GM23248 (cell line): ENCODE data around the gene CTRB2. TPM values are rescaled to one million over a fixed set of nuclear protein-coding genes. Genes with fewer than 3 reads are reported as not detected.

Experiments used
- DNase-seq: peaks from one replicate; pipeline ENCODE4 v3.0.0-alpha.2; 2015
- H2AFZ ChIP-seq: fragments of 200-600 bp; sonication (generic); 2 replicates; pipeline ENCODE4 v1.6.1; 2016; ENCODE audit warnings: antibody characterized with exemption
- H3F3A ChIP-seq: fragments of 200-600 bp; sonication (generic); 2 replicates; pipeline ENCODE4 v1.6.1; 2016; ENCODE audit warnings: mild to moderate bottlenecking, antibody characterized with exemption, mixed run types; ENCODE audit not compliant: insufficient read depth
- H3K27ac ChIP-seq: fragments of 200-600 bp; sonication (generic); 2 replicates; pipeline ENCODE4 v1.5.1; 2016; ENCODE audit warnings: mild to moderate bottlenecking
- H3K27me3 ChIP-seq: fragments of 200-600 bp; sonication (generic); replicated peaks from 2 replicates; pipeline ENCODE4 v1.6.1; 2016; ENCODE audit warnings: mild to moderate bottlenecking; ENCODE audit not compliant: insufficient read depth
- H3K36me3 ChIP-seq: fragments of 200-600 bp; sonication (generic); 2 replicates; pipeline ENCODE4 v1.6.1; 2016; ENCODE audit warnings: low read depth, mild to moderate bottlenecking
- H3K4me1 ChIP-seq: fragments of 200-600 bp; sonication (generic); 2 replicates; pipeline ENCODE4 v1.6.1; 2016; ENCODE audit warnings: mild to moderate bottlenecking; ENCODE audit not compliant: insufficient read depth
- H3K4me2 ChIP-seq: fragments of 200-600 bp; sonication (generic); one replicate; pipeline ENCODE4 v1.6.1; 2016; ENCODE audit warnings: mild to moderate bottlenecking; ENCODE audit not compliant: unreplicated experiment
- H3K4me3 ChIP-seq: fragments of 200-600 bp; sonication (generic); 2 replicates; pipeline ENCODE4 v1.5.1; 2016; ENCODE audit warnings: mild to moderate bottlenecking
- H3K79me2 ChIP-seq: fragments of 200-600 bp; sonication (generic); 2 replicates; pipeline ENCODE4 v1.6.1; 2016; ENCODE audit warnings: mild to moderate bottlenecking; ENCODE audit not compliant: insufficient read depth
- H3K9ac ChIP-seq: fragments of 200-600 bp; sonication (generic); 2 replicates; pipeline ENCODE4 v1.6.1; 2016; ENCODE audit warnings: mild to moderate bottlenecking
- H3K9me2 ChIP-seq: fragments of 200-600 bp; sonication (generic); 2 replicates; pipeline ENCODE4 v1.6.1; 2016; ENCODE audit warnings: mixed run types, mild to moderate bottlenecking, moderate library complexity; ENCODE audit not compliant: insufficient read depth
- H3K9me3 ChIP-seq: fragments of 200-600 bp; sonication (generic); one replicate; pipeline ENCODE4 v1.6.1; 2017; ENCODE audit warnings: low read depth
- H4K20me1 ChIP-seq: fragments of 200-600 bp; sonication (generic); 2 replicates; pipeline ENCODE4 v1.6.0; 2016; ENCODE audit not compliant: insufficient read depth
- EZH2 ChIP-seq: fragments of 200-600 bp; sonication (generic); IDR thresholded peaks from 2 replicates; pipeline ENCODE4 v1.6.1; 2018; ENCODE audit warnings: antibody characterized with exemption, mild to moderate bottlenecking; ENCODE audit not compliant: insufficient read depth, poor library complexity, severe bottlenecking
- EZH2phosphoT487 ChIP-seq: fragments of 200-600 bp; sonication (generic); IDR thresholded peaks from 2 replicates; pipeline ENCODE4 v1.6.1; 2018; ENCODE audit warnings: antibody characterized with exemption, moderate library complexity, mild to moderate bottlenecking, low read depth; ENCODE audit not compliant: insufficient read depth
- WGBS, 2 experiments: methylation state at CpG; one replicate each; pipeline ENCODE4 v1.1.6; 2015 to 2017; ENCODE audit warnings: low lambda C conversion rate in 2 of 2, low coverage in 1 of 2; ENCODE audit errors: missing lambda C conversion rate in 2 of 2; 5-methylcytosine and 5-hydroxymethylcytosine counted together
- in situ Hi-C: fragments of 300-500 bp; cut with MboI; formaldehyde crosslinking; loops from 2 replicates; pipeline ENCODE4 v1.15.0; 2020
- polyA plus RNA-seq: library from polyadenylated mRNA; unstranded; fragments of >200 nt; fragmentation: Nextera tagmentation; extraction: Ambion mirVana; gene quantifications from 2 replicates; pipeline ENCODE4 v1.2.1, GENCODE V29; 2016
- total RNA-seq: library from RNA; depleted of rRNA; stranded (reverse); fragments of >200 nt; shearing (Covaris generic); gene quantifications from 2 replicates; pipeline ENCODE4 v1.2.3, GENCODE V29; 2014

CTRB2 gene
- total and polyA plus RNA-seq, 2 experiments from 2014 or later = not detected

DNA sequence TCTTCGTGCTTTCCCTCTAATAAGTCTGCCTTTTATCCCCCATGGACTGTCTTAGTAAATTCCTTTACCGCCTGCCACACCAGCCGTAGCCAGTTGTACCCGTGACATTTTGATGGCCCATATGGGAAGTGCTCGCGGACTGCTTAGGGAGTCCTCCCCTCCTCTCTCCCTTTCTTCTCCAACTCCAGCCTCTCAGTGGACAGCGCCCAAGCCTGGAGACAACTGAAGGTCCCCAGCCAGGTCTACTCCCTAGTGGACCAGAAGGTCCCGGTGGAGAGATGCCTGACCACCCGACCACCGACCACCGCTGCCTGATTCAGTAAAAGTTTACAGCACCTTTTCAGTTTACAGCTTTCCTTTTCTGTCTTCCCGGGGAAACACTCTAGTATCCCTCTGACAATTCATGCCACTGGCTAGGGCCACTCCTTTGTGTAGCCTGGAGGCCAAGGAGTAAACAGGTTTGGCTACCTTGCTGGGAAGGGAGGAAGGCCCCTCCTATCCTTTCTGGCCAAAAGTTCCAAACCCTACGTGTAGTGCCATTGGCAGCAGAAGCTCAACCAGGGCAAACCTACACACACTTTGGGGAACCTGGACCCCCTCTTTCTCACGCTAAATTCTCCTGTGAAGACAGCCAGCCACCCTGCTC lies 18.0 kb downstream of the CTRB2 start:
- H3K9me3 ChIP-seq = no peaks in the 10 kb centered on the region
- no peak overlapping the region for H3K27ac ChIP-seq
- in situ Hi-C loops = no loop called here
- H3K9ac ChIP-seq = no peak overlapping the region
- H3K4me1 ChIP-seq = no peaks in the 10 kb centered on the region
- no peaks in the 10 kb centered on the region for H3K9me2 ChIP-seq
- H2AFZ ChIP-seq = no peak overlapping the region
- H4K20me1 ChIP-seq = no peaks in the 10 kb centered on the region
- TF ChIP-seq EZH2 (no peak), EZH2phosphoT487 (no peak)
- H3K4me2 ChIP-seq = no peak overlapping the region
- H3F3A ChIP-seq = no peaks in the 10 kb centered on the region
- WGBS, 2 experiments = 69 to 72% methylated on average over 14 of the region's 14 CpGs
- no peaks in the 10 kb centered on the region for H3K79me2 ChIP-seq
- H3K27me3 ChIP-seq = no peaks in the 10 kb centered on the region
- DNase-seq = no peak
- H3K36me3 ChIP-seq = no peaks in the 10 kb centered on the region
- H3K4me3 ChIP-seq = no peak overlapping the region

DNA sequence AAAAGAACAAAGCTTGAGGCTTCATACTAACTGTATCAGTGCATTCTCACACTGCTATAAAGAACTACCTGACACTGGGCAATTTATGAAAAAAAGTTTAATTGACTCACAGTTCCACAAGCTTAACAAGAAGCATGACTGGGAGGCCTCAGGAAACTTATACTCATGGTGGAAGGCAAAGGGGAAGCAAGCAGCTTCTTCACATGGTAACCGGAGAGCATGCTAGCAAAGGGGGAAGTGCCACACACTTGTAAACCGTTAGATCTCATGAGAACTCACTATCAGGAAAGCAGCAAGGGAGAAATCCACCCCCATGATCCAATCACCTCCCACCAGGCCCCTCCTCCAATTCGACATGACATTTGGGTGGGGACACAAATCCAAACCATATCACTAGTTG lies 25.3 kb downstream of the CTRB2 start:
- 8 to 10% methylated on average over 3 of the region's 3 CpGs for WGBS, 2 experiments
- H3K27ac ChIP-seq = no peak overlapping the region
- H3K4me3 ChIP-seq = no peak overlapping the region
- H3K4me2 ChIP-seq = no peak overlapping the region
- H2AFZ ChIP-seq = no peak overlapping the region
- H3K36me3 ChIP-seq = no peaks in the 10 kb centered on the region
- H3K27me3 ChIP-seq = no peaks in the 10 kb centered on the region
- in situ Hi-C loops = no loop called here
- DNase-seq = no peak
- TF ChIP-seq EZH2 (no peak), EZH2phosphoT487 (no peak)
- no peaks in the 10 kb centered on the region for H3K9me3 ChIP-seq
- no peaks in the 10 kb centered on the region for H4K20me1 ChIP-seq
- no peak overlapping the region for H3K9ac ChIP-seq
- no peaks in the 10 kb centered on the region for H3K79me2 ChIP-seq
- no peaks in the 10 kb centered on the region for H3K9me2 ChIP-seq
- no peaks in the 10 kb centered on the region for H3K4me1 ChIP-seq
- H3F3A ChIP-seq = no peaks in the 10 kb centered on the region

DNA sequence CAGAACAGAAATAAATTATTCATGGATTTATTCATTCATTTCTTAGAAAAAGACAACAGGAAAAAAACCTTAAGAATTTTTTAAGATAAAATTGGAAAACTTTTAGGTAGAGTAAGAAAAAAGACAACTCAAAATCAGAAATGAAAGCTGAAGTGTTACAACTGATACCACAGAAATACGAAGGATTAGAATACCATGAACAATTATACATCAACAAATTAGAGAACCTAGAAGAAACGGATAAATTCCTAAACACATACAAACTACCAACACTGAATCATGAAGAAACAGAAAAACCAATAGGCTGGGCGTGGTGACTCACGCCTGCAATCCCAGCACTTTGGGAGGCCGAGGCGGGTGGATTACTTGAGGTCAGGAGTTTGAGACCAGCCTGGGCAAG lies 27.8 kb downstream of the CTRB2 start:
- in situ Hi-C loops = no loop called here

DNA sequence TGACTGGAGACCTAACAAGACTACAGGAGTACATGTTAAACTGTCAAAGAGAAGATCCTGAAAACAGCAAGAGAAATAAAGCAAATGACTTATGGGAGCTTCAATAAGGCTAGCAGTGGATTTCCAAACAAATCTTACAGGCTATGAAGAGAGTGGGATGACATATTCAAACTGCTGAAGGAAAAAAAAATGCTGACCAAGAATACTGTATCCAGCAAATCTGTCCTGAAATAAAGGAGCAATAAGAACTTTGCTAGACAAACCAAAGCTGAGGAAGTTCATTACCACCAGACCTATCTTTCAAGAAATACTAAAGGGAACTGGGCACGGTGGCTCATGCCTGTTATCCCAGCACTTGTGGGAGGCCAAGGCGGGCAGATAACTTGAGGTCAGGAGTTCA lies 30.0 kb downstream of the CTRB2 start:
- H3K9me2 ChIP-seq = no peaks in the 10 kb centered on the region
- in situ Hi-C loops = no loop called here
- H3K27me3 ChIP-seq = no peaks in the 10 kb centered on the region

More for the DNA sequence above, 27.8 kb downstream of the CTRB2 start:
- Histone ChIP-seq H3K27ac (no peak overlapping the region), H4K20me1 (no peaks in the 10 kb centered on the region), H3K4me1 (no peaks in the 10 kb centered on the region), H2AFZ (no peak overlapping the region), H3K27me3 (no peaks in the 10 kb centered on the region), H3K79me2 (no peaks in the 10 kb centered on the region), H3K9ac (no peak overlapping the region), H3F3A (no peaks in the 10 kb centered on the region), H3K9me3 (no peaks in the 10 kb centered on the region), H3K36me3 (no peaks in the 10 kb centered on the region), H3K4me3 (no peak overlapping the region), H3K9me2 (no peaks in the 10 kb centered on the region), H3K4me2 (no peak overlapping the region)
- WGBS, 2 experiments = 82 to 85% methylated on average over 6 of the region's 6 CpGs
- no peak for DNase-seq
- TF ChIP-seq EZH2 = no peak
- TF ChIP-seq EZH2phosphoT487 = no peak

More for the DNA sequence above, 30.0 kb downstream of the CTRB2 start:
- H3K4me3 ChIP-seq = no peak overlapping the region
- H3K4me2 ChIP-seq = no peak overlapping the region
- H3F3A ChIP-seq = no peaks in the 10 kb centered on the region
- H3K27ac ChIP-seq = no peak overlapping the region
- WGBS, 2 experiments = 82 to 95% methylated on average over 2 of the region's 2 CpGs
- H3K36me3 ChIP-seq = peaks cover under 1% of the 10 kb centered on the region; the same call in 1 of the 2 replicates
- H4K20me1 ChIP-seq = no peaks in the 10 kb centered on the region
- DNase-seq = no peak
- no peaks in the 10 kb centered on the region for H3K4me1 ChIP-seq
- no peaks in the 10 kb centered on the region for H3K9me3 ChIP-seq
- TF ChIP-seq EZH2phosphoT487 = no peak
- TF ChIP-seq EZH2 = no peak
- no peak overlapping the region for H2AFZ ChIP-seq
- no peak overlapping the region for H3K9ac ChIP-seq
- no peaks in the 10 kb centered on the region for H3K79me2 ChIP-seq
